Endodermal cell (in vitro differentiated cells): Measurements from ENCODE around the gene SLC47A2. TPM values are rescaled to one million over a fixed set of nuclear protein-coding genes. Genes with fewer than 3 reads are reported as not detected.

ENCODE experiments used
- DNase-seq: peaks from one replicate; pipeline ENCODE4 v3.0.0-alpha.2; 2017
- H3K27ac ChIP-seq: 2 replicates; pipeline ENCODE4 v1.5.1; 2013; ENCODE audit warnings: mild to moderate bottlenecking, low read depth, low read length, moderate library complexity
- H3K27me3 ChIP-seq: 2 replicates; pipeline ENCODE4 v1.6.1; 2013; ENCODE audit warnings: mild to moderate bottlenecking, low read length, moderate library complexity; ENCODE audit not compliant: insufficient read depth, control insufficient read depth, poor library complexity, severe bottlenecking
- H3K36me3 ChIP-seq: 2 replicates; pipeline ENCODE4 v1.7.0; 2013; ENCODE audit warnings: mild to moderate bottlenecking, low read length, moderate library complexity; ENCODE audit not compliant: control insufficient read depth, insufficient read depth
- H3K4me1 ChIP-seq: one replicate; pipeline ENCODE4 v1.7.0; 2013; ENCODE audit warnings: low read length; ENCODE audit not compliant: control insufficient read depth, insufficient read depth
- H3K4me3 ChIP-seq: 2 replicates; pipeline ENCODE4 v1.5.1; 2013; ENCODE audit warnings: mild to moderate bottlenecking, low read length, moderate library complexity
- H3K9ac ChIP-seq: 2 replicates; pipeline ENCODE4 v1.6.1; 2013; ENCODE audit warnings: mild to moderate bottlenecking, low read length, moderate library complexity; ENCODE audit not compliant: poor library complexity, severe bottlenecking; ENCODE audit errors: extremely low read depth
- H3K9me3 ChIP-seq: 2 replicates; pipeline ENCODE4 v1.6.1; 2013; ENCODE audit warnings: mild to moderate bottlenecking, low read length, moderate library complexity; ENCODE audit not compliant: control insufficient read depth
- H3K27ac Mint-ChIP-seq: 2 replicates; pipeline ENCODE4 v1.8.0; 2020; ENCODE audit warnings: mixed read lengths
- H3K27me3 Mint-ChIP-seq: 2 replicates; pipeline ENCODE4 v1.8.0; 2021; ENCODE audit warnings: mild to moderate bottlenecking, mixed read lengths; ENCODE audit not compliant: insufficient read depth
- H3K36me3 Mint-ChIP-seq: 2 replicates; pipeline ENCODE4 v1.8.0; 2020; ENCODE audit warnings: low read depth, mixed read lengths
- H3K4me1 Mint-ChIP-seq: 2 replicates; pipeline ENCODE4 v1.8.0; 2020; ENCODE audit warnings: mixed read lengths
- H3K4me3 Mint-ChIP-seq: 2 replicates; pipeline ENCODE4 v1.8.0; 2020; ENCODE audit warnings: mild to moderate bottlenecking, moderate library complexity, mixed read lengths
- H3K9me3 Mint-ChIP-seq: 2 replicates; pipeline ENCODE4 v1.8.0; 2020; ENCODE audit warnings: mild to moderate bottlenecking, mixed read lengths
- WGBS, 2 experiments: methylation state at CpG; one replicate each; pipeline versions ENCODE4 v1.1.5 to v1.1.7; 2013; ENCODE audit warnings: missing lambda C conversion rate in 2 of 2, mixed read lengths in 1 of 2; ENCODE audit not compliant: insufficient coverage in 1 of 2, insufficient read length in 1 of 2; 5-methylcytosine and 5-hydroxymethylcytosine counted together
- total RNA-seq, 2 donors: library from RNA; stranded (reverse); fragmentation: NEBNext Ultra II Directional in 1 of 2; extraction: Animal tissue kit (Norgen Biotek cat#: 25700) in 1 of 2; gene quantifications; 2 replicates in 1 of 2; 3 replicates in 1 of 2; pipeline ENCODE4 v1.2.1, GENCODE V29; 2021
- TF ChIP-seq, protein P1 (sequence below): fragments of 200-600 bp; sonication (generic); conservative IDR thresholded peaks from 2 replicates; pipeline ENCODE4 v1.5.0; 2021; ENCODE audit warnings: antibody characterized with exemption, mild to moderate bottlenecking

SLC47A2 gene
- total RNA-seq, 2 donors from 2014 or later: not detected

GRCh38 chr17:19738757-19739156 is 22.4 kb upstream of the SLC47A2 start:
- Mint-ChIP-seq H3K4me3 (no peak overlapping the region), H3K9me3 (no peaks in the 10 kb centered on the region), H3K27me3 (no peaks in the 10 kb centered on the region), H3K4me1 (peaks cover 4% of the 10 kb centered on the region), H3K27ac (no peak overlapping the region), H3K36me3 (no peaks in the 10 kb centered on the region)
- no peaks in the 10 kb centered on the region for H3K27me3 ChIP-seq
- H3K36me3 ChIP-seq: no peaks in the 10 kb centered on the region
- no peak overlapping the region for H3K27ac ChIP-seq
- TF ChIP-seq, protein P1, sequence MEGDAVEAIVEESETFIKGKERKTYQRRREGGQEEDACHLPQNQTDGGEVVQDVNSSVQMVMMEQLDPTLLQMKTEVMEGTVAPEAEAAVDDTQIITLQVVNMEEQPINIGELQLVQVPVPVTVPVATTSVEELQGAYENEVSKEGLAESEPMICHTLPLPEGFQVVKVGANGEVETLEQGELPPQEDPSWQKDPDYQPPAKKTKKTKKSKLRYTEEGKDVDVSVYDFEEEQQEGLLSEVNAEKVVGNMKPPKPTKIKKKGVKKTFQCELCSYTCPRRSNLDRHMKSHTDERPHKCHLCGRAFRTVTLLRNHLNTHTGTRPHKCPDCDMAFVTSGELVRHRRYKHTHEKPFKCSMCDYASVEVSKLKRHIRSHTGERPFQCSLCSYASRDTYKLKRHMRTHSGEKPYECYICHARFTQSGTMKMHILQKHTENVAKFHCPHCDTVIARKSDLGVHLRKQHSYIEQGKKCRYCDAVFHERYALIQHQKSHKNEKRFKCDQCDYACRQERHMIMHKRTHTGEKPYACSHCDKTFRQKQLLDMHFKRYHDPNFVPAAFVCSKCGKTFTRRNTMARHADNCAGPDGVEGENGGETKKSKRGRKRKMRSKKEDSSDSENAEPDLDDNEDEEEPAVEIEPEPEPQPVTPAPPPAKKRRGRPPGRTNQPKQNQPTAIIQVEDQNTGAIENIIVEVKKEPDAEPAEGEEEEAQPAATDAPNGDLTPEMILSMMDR: no peak
- DNase-seq: no peak
- H3K9me3 ChIP-seq: no peaks in the 10 kb centered on the region
- no peak overlapping the region for H3K4me3 ChIP-seq
- H3K9ac ChIP-seq: no peak overlapping the region
- no peaks in the 10 kb centered on the region for H3K4me1 ChIP-seq
- 93 to 100% methylated on average over 5 to 9 of the region's 9 CpGs for WGBS, 2 experiments

DNA sequence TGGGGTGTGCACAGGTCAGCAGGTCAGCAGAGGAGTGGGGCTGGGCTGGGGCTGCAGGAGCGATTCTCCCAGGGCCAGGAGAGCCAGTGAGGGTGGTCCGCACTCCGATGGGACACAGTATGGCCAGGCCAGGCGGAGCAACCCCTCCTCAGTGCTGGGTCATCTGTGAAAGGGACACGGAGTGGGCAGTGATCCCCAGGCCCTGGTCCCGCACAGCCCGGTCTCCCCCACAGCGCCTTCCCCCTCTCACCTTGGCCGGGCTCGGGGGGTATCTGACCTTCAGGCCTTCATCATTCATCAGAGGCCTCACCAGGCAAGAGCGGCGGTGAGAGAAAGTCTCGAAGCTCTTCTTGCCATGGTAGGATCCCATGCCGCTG is 21.7 kb upstream of the SLC47A2 start:
- DNase-seq: no peak
- H3K4me3 Mint-ChIP-seq: no peak overlapping the region
- H3K27me3 Mint-ChIP-seq: no peaks in the 10 kb centered on the region
- Histone ChIP-seq H3K27me3 (no peaks in the 10 kb centered on the region), H3K27ac (no peak overlapping the region), H3K9ac (no peak overlapping the region), H3K9me3 (no peaks in the 10 kb centered on the region), H3K4me3 (no peak overlapping the region), H3K4me1 (no peaks in the 10 kb centered on the region), H3K36me3 (no peaks in the 10 kb centered on the region)
- 93 to 94% methylated on average over 11 to 14 of the region's 14 CpGs for WGBS, 2 experiments
- H3K9me3 Mint-ChIP-seq: no peaks in the 10 kb centered on the region
- TF ChIP-seq, protein P1: no peak
- peaks cover 4% of the 10 kb centered on the region for H3K4me1 Mint-ChIP-seq
- no peak overlapping the region for H3K27ac Mint-ChIP-seq
- H3K36me3 Mint-ChIP-seq: no peaks in the 10 kb centered on the region

- no peaks in the 10 kb centered on the region for H3K27me3 ChIP-seq
- TF ChIP-seq, protein P1: no peak
- H3K9me3 Mint-ChIP-seq: no peaks in the 10 kb centered on the region
- peaks cover 4% of the 10 kb centered on the region for H3K4me1 Mint-ChIP-seq
- H3K4me1 ChIP-seq: no peaks in the 10 kb centered on the region
- H3K9ac ChIP-seq: no peak overlapping the region
- H3K27me3 Mint-ChIP-seq: no peaks in the 10 kb centered on the region
- 88 to 89% methylated on average over 13 to 15 of the region's 15 CpGs for WGBS, 2 experiments
- H3K27ac ChIP-seq: no peak overlapping the region
- DNase-seq: no peak
- no peak overlapping the region for H3K4me3 Mint-ChIP-seq
- H3K4me3 ChIP-seq: no peak overlapping the region
- no peaks in the 10 kb centered on the region for H3K36me3 Mint-ChIP-seq
- no peaks in the 10 kb centered on the region for H3K9me3 ChIP-seq
- H3K27ac Mint-ChIP-seq: no peak overlapping the region
- H3K36me3 ChIP-seq: no peaks in the 10 kb centered on the region
Observed at GRCh38 chr17:19737305-19738072, 21.1 kb upstream of the SLC47A2 start.
